ENCODE results near the gene PYROXD2.
A peak's percentile ranks its signal among the peaks of the same experiment; 100 is the strongest.

The PYROXD2 gene

DNA sequence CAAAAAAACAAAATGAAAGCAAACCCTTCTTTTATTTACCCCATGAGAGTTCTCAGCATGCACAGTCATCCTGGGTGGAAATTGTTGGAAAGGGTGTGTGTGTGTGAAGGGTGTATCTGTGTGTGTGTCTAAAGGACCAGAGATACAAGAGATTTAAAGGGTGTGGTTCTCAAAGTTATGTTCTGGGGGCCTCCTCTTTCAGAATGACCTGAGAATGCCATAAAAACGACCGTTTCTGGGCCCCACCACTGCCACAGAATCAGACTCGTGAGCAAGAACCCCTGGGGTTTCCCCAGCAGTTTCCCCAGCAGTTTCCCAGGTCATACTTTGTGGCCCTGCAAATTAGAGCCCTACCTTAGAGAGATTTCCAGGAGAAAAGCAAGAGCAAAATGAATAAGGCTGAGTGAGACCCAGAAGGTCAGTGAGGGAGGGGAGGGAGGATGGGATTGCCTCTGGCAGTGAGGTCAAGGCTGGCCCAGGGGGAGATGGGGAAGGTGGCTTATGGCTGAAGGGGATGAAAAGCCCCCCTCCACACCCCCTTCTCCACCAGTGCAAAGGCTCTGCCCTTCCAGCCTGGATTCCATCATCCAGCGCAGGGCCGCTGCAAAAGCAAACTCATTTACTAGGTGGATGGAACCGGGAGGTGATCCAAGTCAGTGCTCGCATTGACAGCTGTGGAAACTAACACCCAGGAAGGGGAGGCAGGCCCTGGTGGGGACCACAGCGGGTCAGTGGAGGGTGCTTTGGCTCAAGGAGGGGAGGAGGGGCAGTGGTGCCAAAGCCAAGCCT is 10.2 kb downstream of the PYROXD2 start (continued):
- TF ChIP-seq, protein P1, sequence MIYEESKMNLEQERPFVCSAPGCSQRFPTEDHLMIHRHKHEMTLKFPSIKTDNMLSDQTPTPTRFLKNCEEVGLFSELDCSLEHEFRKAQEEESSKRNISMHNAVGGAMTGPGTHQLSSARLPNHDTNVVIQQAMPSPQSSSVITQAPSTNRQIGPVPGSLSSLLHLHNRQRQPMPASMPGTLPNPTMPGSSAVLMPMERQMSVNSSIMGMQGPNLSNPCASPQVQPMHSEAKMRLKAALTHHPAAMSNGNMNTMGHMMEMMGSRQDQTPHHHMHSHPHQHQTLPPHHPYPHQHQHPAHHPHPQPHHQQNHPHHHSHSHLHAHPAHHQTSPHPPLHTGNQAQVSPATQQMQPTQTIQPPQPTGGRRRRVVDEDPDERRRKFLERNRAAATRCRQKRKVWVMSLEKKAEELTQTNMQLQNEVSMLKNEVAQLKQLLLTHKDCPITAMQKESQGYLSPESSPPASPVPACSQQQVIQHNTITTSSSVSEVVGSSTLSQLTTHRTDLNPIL (CRISPR knock-in tag; IDR thresholded peaks at IDR 0.05; ENCODE audit: low read depth): no peak
- no peak for TF ChIP-seq SNAI2 (CRISPR knock-in tag; IDR thresholded peaks at IDR 0.05)
- TF ChIP-seq, protein P2, sequence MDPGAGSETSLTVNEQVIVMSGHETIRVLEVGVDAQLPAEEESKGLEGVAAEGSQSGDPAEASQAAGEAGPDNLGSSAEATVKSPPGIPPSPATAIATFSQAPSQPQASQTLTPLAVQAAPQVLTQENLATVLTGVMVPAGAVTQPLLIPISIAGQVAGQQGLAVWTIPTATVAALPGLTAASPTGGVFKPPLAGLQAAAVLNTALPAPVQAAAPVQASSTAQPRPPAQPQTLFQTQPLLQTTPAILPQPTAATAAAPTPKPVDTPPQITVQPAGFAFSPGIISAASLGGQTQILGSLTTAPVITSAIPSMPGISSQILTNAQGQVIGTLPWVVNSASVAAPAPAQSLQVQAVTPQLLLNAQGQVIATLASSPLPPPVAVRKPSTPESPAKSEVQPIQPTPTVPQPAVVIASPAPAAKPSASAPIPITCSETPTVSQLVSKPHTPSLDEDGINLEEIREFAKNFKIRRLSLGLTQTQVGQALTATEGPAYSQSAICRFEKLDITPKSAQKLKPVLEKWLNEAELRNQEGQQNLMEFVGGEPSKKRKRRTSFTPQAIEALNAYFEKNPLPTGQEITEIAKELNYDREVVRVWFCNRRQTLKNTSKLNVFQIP (CRISPR knock-in tag; IDR thresholded peaks at IDR 0.05; ENCODE audit: borderline replicate concordance, low read depth): no peak

DNA sequence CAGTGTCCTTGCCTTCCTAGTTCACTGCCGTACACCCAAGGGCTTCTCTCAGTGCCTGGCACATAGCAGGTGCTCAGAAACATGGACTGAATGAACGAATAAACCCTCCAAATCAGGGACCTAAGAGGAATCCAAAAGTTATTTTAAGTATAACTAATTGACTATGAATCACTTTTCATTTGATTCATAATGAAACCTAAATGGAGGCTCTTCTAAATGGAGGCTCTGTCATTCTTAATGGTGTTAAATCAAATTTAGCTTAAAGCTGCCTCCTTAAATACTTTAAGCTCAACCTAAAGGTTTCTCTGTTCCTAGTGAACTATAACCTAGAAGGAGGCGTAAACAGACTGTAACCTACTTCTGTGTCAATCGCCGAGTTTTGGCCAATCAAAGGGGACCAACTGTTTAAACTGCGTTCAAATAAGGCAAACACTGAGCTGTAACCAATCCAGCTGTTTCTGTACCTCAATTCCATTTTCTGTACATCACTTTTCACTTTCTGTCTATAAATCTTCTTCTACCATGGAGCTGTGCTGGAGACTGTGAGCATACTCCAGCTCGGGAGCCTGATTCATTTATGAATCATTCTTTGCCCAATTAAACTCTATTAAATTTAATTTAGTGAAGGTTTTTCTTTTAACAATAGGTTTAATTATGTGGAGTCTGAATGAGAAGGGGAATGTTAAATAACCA is 11.0 kb downstream of the PYROXD2 start:
- peak; percentile 65 for ATAC-seq
- peak; percentile 63; the same call in 1 of the 2 replicates for TF ChIP-seq ZC3H10 (CRISPR knock-in tag; IDR thresholded peaks at IDR 0.05)
- peak; percentile 34; the same call in 1 of the 2 replicates for TF ChIP-seq ISL1 (CRISPR knock-in tag; IDR thresholded peaks at IDR 0.05)
- TF ChIP-seq OSR1 (CRISPR knock-in tag; IDR thresholded peaks at IDR 0.05): no peak

DNA sequence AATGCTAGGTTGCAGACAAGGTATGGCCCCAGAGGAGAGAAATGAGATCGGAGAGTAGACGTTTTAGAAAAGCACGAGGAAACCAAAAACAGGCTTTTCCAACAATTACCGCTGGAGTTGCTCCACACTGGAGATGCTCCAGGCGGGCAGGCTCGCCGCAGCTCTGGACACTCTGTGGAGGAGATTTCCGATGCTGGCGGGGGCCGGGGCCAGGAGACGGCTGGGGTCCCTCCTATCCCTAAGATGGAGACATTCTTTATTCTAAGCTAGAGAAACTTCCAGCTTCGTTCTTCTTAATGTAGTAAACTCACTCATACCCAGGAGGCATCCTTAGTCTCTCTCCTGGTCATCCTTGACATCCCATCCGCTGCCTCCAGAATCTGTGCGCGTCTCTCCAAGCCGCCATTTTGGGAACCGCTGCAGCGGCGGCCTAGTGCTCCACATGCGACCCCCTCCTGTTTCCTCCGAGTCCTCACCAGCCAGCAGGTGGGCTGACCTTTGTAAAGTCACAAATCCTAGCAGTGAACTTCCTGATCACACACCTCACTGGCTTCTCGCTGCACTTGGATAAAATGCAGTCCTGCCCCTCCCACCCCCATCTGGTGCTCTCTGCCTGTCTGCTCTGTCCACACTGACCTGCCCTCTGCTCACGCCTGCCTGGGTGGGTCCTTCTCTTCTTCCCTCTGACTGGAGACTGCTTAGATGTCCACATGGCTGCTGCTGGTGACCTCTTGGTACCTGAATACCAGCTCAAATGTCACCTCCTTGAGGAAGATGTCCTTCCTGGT is 11.9 kb downstream of the PYROXD2 start:
- TF ChIP-seq TCF4 (CRISPR knock-in tag; IDR thresholded peaks at IDR 0.05; ENCODE audit: borderline replicate concordance) (no peak), ZC3H10 (CRISPR knock-in tag; IDR thresholded peaks at IDR 0.05) (no peak), ZNF8 (CRISPR knock-in tag; IDR thresholded peaks at IDR 0.05) (no peak), PPARA (CRISPR knock-in tag; IDR thresholded peaks at IDR 0.05; ENCODE audit: borderline replicate concordance) (no peak), SNAI2 (CRISPR knock-in tag; IDR thresholded peaks at IDR 0.05) (no peak), ZFP3 (CRISPR knock-in tag; IDR thresholded peaks at IDR 0.05) (no peak), ISL1 (CRISPR knock-in tag; IDR thresholded peaks at IDR 0.05) (no peak), ZNF565 (CRISPR knock-in tag; conservative IDR thresholded peaks at IDR 0.05; ENCODE audit: low read depth) (no peak), BACH2 (CRISPR knock-in tag; IDR thresholded peaks at IDR 0.05; ENCODE audit: borderline replicate concordance) (no peak), RARB (CRISPR knock-in tag; IDR thresholded peaks at IDR 0.05) (no peak), ZNF70 (CRISPR knock-in tag; IDR thresholded peaks at IDR 0.05) (no peak), ARNTL (CRISPR knock-in tag; IDR thresholded peaks at IDR 0.05; ENCODE audit: borderline replicate concordance, low read depth) (no peak), ZFP30 (CRISPR knock-in tag; IDR thresholded peaks at IDR 0.05) (no peak), TOX (CRISPR knock-in tag; IDR thresholded peaks at IDR 0.05; ENCODE audit: borderline replicate concordance) (no peak), CSDC2 (CRISPR knock-in tag; IDR thresholded peaks at IDR 0.05) (no peak)
- TF ChIP-seq, protein P1 (CRISPR knock-in tag; IDR thresholded peaks at IDR 0.05; ENCODE audit: low read depth): no peak
- TF ChIP-seq, protein P3, sequence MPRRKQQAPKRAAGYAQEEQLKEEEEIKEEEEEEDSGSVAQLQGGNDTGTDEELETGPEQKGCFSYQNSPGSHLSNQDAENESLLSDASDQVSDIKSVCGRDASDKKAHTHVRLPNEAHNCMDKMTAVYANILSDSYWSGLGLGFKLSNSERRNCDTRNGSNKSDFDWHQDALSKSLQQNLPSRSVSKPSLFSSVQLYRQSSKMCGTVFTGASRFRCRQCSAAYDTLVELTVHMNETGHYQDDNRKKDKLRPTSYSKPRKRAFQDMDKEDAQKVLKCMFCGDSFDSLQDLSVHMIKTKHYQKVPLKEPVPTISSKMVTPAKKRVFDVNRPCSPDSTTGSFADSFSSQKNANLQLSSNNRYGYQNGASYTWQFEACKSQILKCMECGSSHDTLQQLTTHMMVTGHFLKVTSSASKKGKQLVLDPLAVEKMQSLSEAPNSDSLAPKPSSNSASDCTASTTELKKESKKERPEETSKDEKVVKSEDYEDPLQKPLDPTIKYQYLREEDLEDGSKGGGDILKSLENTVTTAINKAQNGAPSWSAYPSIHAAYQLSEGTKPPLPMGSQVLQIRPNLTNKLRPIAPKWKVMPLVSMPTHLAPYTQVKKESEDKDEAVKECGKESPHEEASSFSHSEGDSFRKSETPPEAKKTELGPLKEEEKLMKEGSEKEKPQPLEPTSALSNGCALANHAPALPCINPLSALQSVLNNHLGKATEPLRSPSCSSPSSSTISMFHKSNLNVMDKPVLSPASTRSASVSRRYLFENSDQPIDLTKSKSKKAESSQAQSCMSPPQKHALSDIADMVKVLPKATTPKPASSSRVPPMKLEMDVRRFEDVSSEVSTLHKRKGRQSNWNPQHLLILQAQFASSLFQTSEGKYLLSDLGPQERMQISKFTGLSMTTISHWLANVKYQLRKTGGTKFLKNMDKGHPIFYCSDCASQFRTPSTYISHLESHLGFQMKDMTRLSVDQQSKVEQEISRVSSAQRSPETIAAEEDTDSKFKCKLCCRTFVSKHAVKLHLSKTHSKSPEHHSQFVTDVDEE (CRISPR knock-in tag; IDR thresholded peaks at IDR 0.05): no peak
- TF ChIP-seq, protein P4, sequence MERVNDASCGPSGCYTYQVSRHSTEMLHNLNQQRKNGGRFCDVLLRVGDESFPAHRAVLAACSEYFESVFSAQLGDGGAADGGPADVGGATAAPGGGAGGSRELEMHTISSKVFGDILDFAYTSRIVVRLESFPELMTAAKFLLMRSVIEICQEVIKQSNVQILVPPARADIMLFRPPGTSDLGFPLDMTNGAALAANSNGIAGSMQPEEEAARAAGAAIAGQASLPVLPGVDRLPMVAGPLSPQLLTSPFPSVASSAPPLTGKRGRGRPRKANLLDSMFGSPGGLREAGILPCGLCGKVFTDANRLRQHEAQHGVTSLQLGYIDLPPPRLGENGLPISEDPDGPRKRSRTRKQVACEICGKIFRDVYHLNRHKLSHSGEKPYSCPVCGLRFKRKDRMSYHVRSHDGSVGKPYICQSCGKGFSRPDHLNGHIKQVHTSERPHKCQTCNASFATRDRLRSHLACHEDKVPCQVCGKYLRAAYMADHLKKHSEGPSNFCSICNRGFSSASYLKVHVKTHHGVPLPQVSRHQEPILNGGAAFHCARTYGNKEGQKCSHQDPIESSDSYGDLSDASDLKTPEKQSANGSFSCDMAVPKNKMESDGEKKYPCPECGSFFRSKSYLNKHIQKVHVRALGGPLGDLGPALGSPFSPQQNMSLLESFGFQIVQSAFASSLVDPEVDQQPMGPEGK (CRISPR knock-in tag; IDR thresholded peaks at IDR 0.05; ENCODE audit: borderline replicate concordance): no peak
- TF ChIP-seq, protein P5, sequence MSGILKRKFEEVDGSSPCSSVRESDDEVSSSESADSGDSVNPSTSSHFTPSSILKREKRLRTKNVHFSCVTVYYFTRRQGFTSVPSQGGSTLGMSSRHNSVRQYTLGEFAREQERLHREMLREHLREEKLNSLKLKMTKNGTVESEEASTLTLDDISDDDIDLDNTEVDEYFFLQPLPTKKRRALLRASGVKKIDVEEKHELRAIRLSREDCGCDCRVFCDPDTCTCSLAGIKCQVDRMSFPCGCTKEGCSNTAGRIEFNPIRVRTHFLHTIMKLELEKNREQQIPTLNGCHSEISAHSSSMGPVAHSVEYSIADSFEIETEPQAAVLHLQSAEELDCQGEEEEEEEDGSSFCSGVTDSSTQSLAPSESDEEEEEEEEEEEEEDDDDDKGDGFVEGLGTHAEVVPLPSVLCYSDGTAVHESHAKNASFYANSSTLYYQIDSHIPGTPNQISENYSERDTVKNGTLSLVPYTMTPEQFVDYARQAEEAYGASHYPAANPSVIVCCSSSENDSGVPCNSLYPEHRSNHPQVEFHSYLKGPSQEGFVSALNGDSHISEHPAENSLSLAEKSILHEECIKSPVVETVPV (CRISPR knock-in tag; IDR thresholded peaks at IDR 0.05): no peak
- TF ChIP-seq, protein P2 (CRISPR knock-in tag; IDR thresholded peaks at IDR 0.05; ENCODE audit: borderline replicate concordance, low read depth): no peak
- ATAC-seq: no peak

Measured in SK-N-SH treated with all-trans-retinoic acid at 6 μM for 48 hours (cell line).